CD4-positive, alpha-beta T cell (primary cell): ENCODE results near the gene AK2. TPM values are rescaled to one million over a fixed set of nuclear protein-coding genes. Genes with fewer than 3 reads are reported as not detected.

ENCODE experiments used
- ATAC-seq: fragments of 200-7000 bp; cut with Tn5 transposase; one replicate; pipeline ENCODE4 v1.10.0; 2022; ENCODE audit warnings: mild to moderate bottlenecking; ENCODE audit not compliant: poor library complexity
- CTCF ChIA-PET: fragments of 350-600 bp; sonication (Branson Sonifier 250); formaldehyde crosslinking; loops from one replicate; lab custom pipeline; 2021; ENCODE audit warnings: antibody characterized with exemption, inconsistent platforms; lab: Charles Lee
- POLR2A ChIA-PET: fragments of 350-600 bp; sonication (Branson Sonifier 250); formaldehyde crosslinking; loops from one replicate; lab custom pipeline; 2021; ENCODE audit warnings: antibody characterized with exemption, inconsistent platforms; lab: Charles Lee
- DNase-seq, 14 experiments: peaks; one replicate each; pipeline ENCODE4 v3.0.0-alpha.2; 2013 to 2020; ENCODE audit warnings: mixed read lengths in 2 of 14
- H3K27ac ChIP-seq, 2 donors: one replicate each; pipeline versions ENCODE4 v1.5.1 to v1.7.0; 2013; ENCODE audit warnings: low read length in 2 of 2, low read depth in 1 of 2, mild to moderate bottlenecking in 1 of 2
- H3K27me3 ChIP-seq, 2 experiments: 1 replicate in 1 of 2; 2 replicates in 1 of 2; pipeline versions ENCODE4 v1.6.1 to v1.7.0; 2013; ENCODE audit warnings: low read length in 2 of 2, control low read depth in 1 of 2, mild to moderate bottlenecking in 1 of 2, moderate library complexity in 1 of 2; ENCODE audit not compliant: insufficient read depth in 2 of 2, control insufficient read depth in 1 of 2
- H3K36me3 ChIP-seq: one replicate; pipeline ENCODE4 v1.6.1; 2013; ENCODE audit warnings: low read length, control low read depth; ENCODE audit not compliant: insufficient read depth
- H3K4me1 ChIP-seq: one replicate; pipeline ENCODE4 v1.6.1; 2013; ENCODE audit warnings: low read length, control low read depth; ENCODE audit not compliant: insufficient read depth
- H3K4me3 ChIP-seq: one replicate; pipeline ENCODE4 v1.5.1; 2013; ENCODE audit warnings: mild to moderate bottlenecking, low read length, moderate library complexity
- H3K9me3 ChIP-seq, 2 experiments: 1 replicate in 1 of 2; 2 replicates in 1 of 2; pipeline versions ENCODE4 v1.6.1 to v1.7.0; 2013; ENCODE audit warnings: low read length in 2 of 2, mild to moderate bottlenecking in 2 of 2, control low read depth in 1 of 2, moderate library complexity in 1 of 2; ENCODE audit not compliant: control insufficient read depth in 1 of 2, insufficient read depth in 1 of 2
- H3K27ac Mint-ChIP-seq: one replicate; pipeline ENCODE4 v1.8.0; 2020; ENCODE audit warnings: mixed read lengths
- H3K27me3 Mint-ChIP-seq: one replicate; pipeline ENCODE4 v1.8.0; 2021; ENCODE audit warnings: mixed read lengths
- H3K36me3 Mint-ChIP-seq: one replicate; pipeline ENCODE4 v1.8.0; 2021; ENCODE audit warnings: low read depth, mixed read lengths
- H3K4me1 Mint-ChIP-seq: one replicate; pipeline ENCODE4 v1.8.0; 2021; ENCODE audit warnings: low read depth, mixed read lengths
- H3K4me3 Mint-ChIP-seq: one replicate; pipeline ENCODE4 v1.8.0; 2020; ENCODE audit warnings: mild to moderate bottlenecking, mixed read lengths
- H3K9me3 Mint-ChIP-seq: one replicate; pipeline ENCODE4 v1.8.0; 2020; ENCODE audit warnings: mixed read lengths
- CTCF ChIP-seq: fragments of 200-600 bp; IDR thresholded peaks from one replicate; pipeline ENCODE4 v1.8.0; 2022; ENCODE audit warnings: antibody characterized with exemption, mild to moderate bottlenecking
- intact Hi-C, 2 experiments: fragments of 100-400 bp; cut with DNase I in 1 of 2; cut with micrococcal nuclease in 1 of 2; formaldehyde crosslinking; loops; one replicate each; pipeline versions ENCODE4 v1.15.1 to v1.9.0; 2023 to 2025; cut with DNase I, micrococcal nuclease
- total RNA-seq, 174 experiments: library from RNA in 2 of 174; stranded (reverse) in 2 of 174; gene quantifications; one replicate each; pipeline ENCODE4 v1.2.3 and lab custom pipeline; 2021 to 2026

Gene AK2
- total RNA-seq, 2 experiments from 2014 or later = 25.6 to 30.4 TPM

- no peak for TF ChIP-seq CTCF
- intact Hi-C loops = no loop called here
- no peaks in the 10 kb centered on the region for H3K9me3 ChIP-seq
- H3K36me3 Mint-ChIP-seq = peaks cover 63% of the 10 kb centered on the region
- H3K36me3 ChIP-seq = peaks cover 31% of the 10 kb centered on the region
- H3K9me3 Mint-ChIP-seq = no peaks in the 10 kb centered on the region
- no peaks in the 10 kb centered on the region for H3K27me3 ChIP-seq
- no peaks in the 10 kb centered on the region for H3K27me3 Mint-ChIP-seq
- no peak overlapping the region for H3K4me3 ChIP-seq
- ChIA-PET POLR2A (no interaction called here), CTCF (no interaction called here)
- ATAC-seq (no peak), DNase-seq (no peak)
- H3K4me1 Mint-ChIP-seq = peaks cover 82% of the 10 kb centered on the region
- no peak overlapping the region for H3K27ac Mint-ChIP-seq
- H3K27ac ChIP-seq = no peak overlapping the region
- peaks cover 33% of the 10 kb centered on the region for H3K4me1 ChIP-seq
- H3K4me3 Mint-ChIP-seq = no peak overlapping the region
These were observed 4.4 kb downstream of the AK2 start for GRCh38 chr1:33032126-33032869.

- POLR2A ChIA-PET = no interaction called here
- peak in 1 of 14 experiments; percentile 28 for DNase-seq
- Histone ChIP-seq H3K36me3 (peaks cover 31% of the 10 kb centered on the region), H3K4me1 (peaks cover 29% of the 10 kb centered on the region), H3K27me3 (no peaks in the 10 kb centered on the region), H3K4me3 (no peak overlapping the region), H3K9me3 (no peaks in the 10 kb centered on the region), H3K27ac (no peak overlapping the region)
- H3K27ac Mint-ChIP-seq = no peak overlapping the region
- H3K36me3 Mint-ChIP-seq = peaks cover 59% of the 10 kb centered on the region
- no peak for ATAC-seq
- H3K4me3 Mint-ChIP-seq = peak overlapping the region; percentile 38
- H3K27me3 Mint-ChIP-seq = no peaks in the 10 kb centered on the region
- intact Hi-C loops = no loop called here
- CTCF ChIA-PET = no interaction called here
- no peak for TF ChIP-seq CTCF
- H3K4me1 Mint-ChIP-seq = peaks cover 74% of the 10 kb centered on the region
- H3K9me3 Mint-ChIP-seq = no peaks in the 10 kb centered on the region
These were observed 5.2 kb downstream of the AK2 start for GRCh38 chr1:33031506-33031905.

- DNase-seq (no peak), ATAC-seq (no peak)
- no peak overlapping the region for H3K27ac ChIP-seq
- H3K4me3 ChIP-seq = no peak overlapping the region
- Mint-ChIP-seq H3K4me3 (no peak overlapping the region), H3K4me1 (peaks cover 73% of the 10 kb centered on the region), H3K27me3 (no peaks in the 10 kb centered on the region), H3K36me3 (peaks cover 56% of the 10 kb centered on the region), H3K9me3 (no peaks in the 10 kb centered on the region), H3K27ac (no peak overlapping the region)
- H3K4me1 ChIP-seq = peaks cover 21% of the 10 kb centered on the region
- intact Hi-C loops = no loop called here
- CTCF ChIA-PET = interaction anchor here (0.7 to 1.0 kb wide), 2 partner anchors 9 to 318 kb away, joined by 3 read pairs; no protein-coding TSS in a partner anchor
- peaks cover 31% of the 10 kb centered on the region for H3K36me3 ChIP-seq
- TF ChIP-seq CTCF = no peak
- POLR2A ChIA-PET = no interaction called here
- no peaks in the 10 kb centered on the region for H3K9me3 ChIP-seq
- no peaks in the 10 kb centered on the region for H3K27me3 ChIP-seq
These were observed 6.1 kb downstream of the AK2 start for GRCh38 chr1:33030575-33030974.
